Endothelial cell of umbilical vein (primary cell): Measurements from ENCODE around the gene KCTD16. TPM values are rescaled to one million over a fixed set of nuclear protein-coding genes. Genes with fewer than 3 reads are reported as not detected.

Experiments
- BruUV-seq: library from RNA; stranded (reverse); fragments of 400-500 nt; replicated peaks from 2 replicates; lab custom pipeline; 2021; lab: Mats Ljungman, UMichigan
- CTCF ChIA-PET: fragments of 300-600, 350-600 bp; sonication (Branson Sonifier 250); formaldehyde crosslinking; loops from one replicate; lab custom pipeline; 2021; ENCODE audit warnings: antibody characterized with exemption, inconsistent platforms; lab: Charles Lee
- POLR2A ChIA-PET: fragments of 300-600, 350-600 bp; sonication (Branson Sonifier 250); formaldehyde crosslinking; loops from one replicate; lab custom pipeline; 2021; ENCODE audit warnings: antibody characterized with exemption, inconsistent platforms; lab: Charles Lee
- DNase-seq: peaks from one replicate; pipeline ENCODE4 v3.0.0-alpha.2; 2011; ENCODE audit warnings: low read depth, low spot score
- FAIRE-seq: peaks from 2 replicates; lab custom pipeline; 2011; peaks lifted over from hg19 to GRCh38; lab: Jason Lieb, UNC
- H2AFZ ChIP-seq: 2 replicates; pipeline ENCODE4 v1.6.0; 2012; ENCODE audit warnings: low read depth, low read length, control low read depth, inconsistent platforms
- H3K27ac ChIP-seq: 2 replicates; pipeline ENCODE4 v1.5.1; 2011; ENCODE audit warnings: low read depth, mild to moderate bottlenecking, control low read depth, low read length, moderate library complexity; ENCODE audit not compliant: insufficient read depth
- H3K27me3 ChIP-seq, 2 experiments: 2 replicates each; pipeline versions ENCODE4 v1.6.0 to v1.6.1; 2011; ENCODE audit warnings: low read length in 2 of 2, mixed read lengths in 1 of 2; ENCODE audit not compliant: control insufficient read depth in 2 of 2, insufficient read depth in 2 of 2
- H3K36me3 ChIP-seq, 2 experiments: 2 replicates in 1 of 2; 3 replicates in 1 of 2; pipeline ENCODE4 v1.5.1; 2011; ENCODE audit warnings: low read length in 2 of 2, mild to moderate bottlenecking in 1 of 2, moderate library complexity in 1 of 2; ENCODE audit not compliant: control insufficient read depth in 2 of 2, insufficient read depth in 2 of 2; ENCODE audit errors: extremely low read depth in 1 of 2
- H3K4me1 ChIP-seq: 3 replicates; pipeline ENCODE4 v1.5.1; 2011; ENCODE audit warnings: mild to moderate bottlenecking, low read length; ENCODE audit not compliant: control insufficient read depth, insufficient read depth; ENCODE audit errors: extremely low read depth
- H3K4me2 ChIP-seq: 2 replicates; pipeline ENCODE4 v1.6.1; 2011; ENCODE audit warnings: low read length, control low read depth, mixed read lengths; ENCODE audit not compliant: insufficient read depth
- H3K4me3 ChIP-seq, 3 experiments: fragments of 200-600 bp in 1 of 3; sonication (generic), shearing (Covaris generic) in 1 of 3; replicated peaks in 1 of 3; 2 replicates each; pipeline ENCODE4 v1.5.1; 2011 to 2016; ENCODE audit warnings: control low read depth in 3 of 3, low read length in 3 of 3, mild to moderate bottlenecking in 2 of 3, inconsistent platforms in 1 of 3, low read depth in 1 of 3, moderate library complexity in 1 of 3; ENCODE audit not compliant: insufficient read depth in 1 of 3
- H3K79me2 ChIP-seq: 2 replicates; pipeline ENCODE4 v1.6.0; 2012; ENCODE audit warnings: low read length, inconsistent platforms; ENCODE audit not compliant: control insufficient read depth, insufficient read depth
- H3K9ac ChIP-seq: replicated peaks from 2 replicates; pipeline ENCODE3; 2011; ENCODE audit warnings: low read length, control low read depth; ENCODE audit not compliant: insufficient read depth; ENCODE audit errors: extremely low read depth
- H3K9me1 ChIP-seq: replicated peaks from 3 replicates; pipeline ENCODE4 v1.6.0; 2011; ENCODE audit warnings: mild to moderate bottlenecking, low read length; ENCODE audit not compliant: control insufficient read depth, insufficient read depth; ENCODE audit errors: extremely low read depth
- H3K9me3 ChIP-seq: replicated peaks from 2 replicates; pipeline ENCODE4 v1.5.1; 2012; ENCODE audit warnings: low read length, inconsistent platforms; ENCODE audit not compliant: control insufficient read depth, insufficient read depth
- H4K20me1 ChIP-seq: replicated peaks from 2 replicates; pipeline ENCODE3; 2011; ENCODE audit warnings: mild to moderate bottlenecking, low read length; ENCODE audit not compliant: control insufficient read depth, insufficient read depth; ENCODE audit errors: extremely low read depth
- EZH2 ChIP-seq: IDR thresholded peaks from 2 replicates; pipeline ENCODE4 v1.6.1; 2012; ENCODE audit warnings: borderline replicate concordance, low read depth, mild to moderate bottlenecking, moderate library complexity, low read length, inconsistent platforms; ENCODE audit not compliant: severe bottlenecking
- FOS ChIP-seq: IDR thresholded peaks from 2 replicates; pipeline ENCODE4 v1.6.1; 2011; ENCODE audit warnings: mild to moderate bottlenecking, low read length, moderate library complexity, borderline replicate concordance; ENCODE audit not compliant: insufficient read depth
- GATA2 ChIP-seq: IDR thresholded peaks from 2 replicates; pipeline ENCODE4 v1.7.0; 2011; ENCODE audit warnings: low read depth, mild to moderate bottlenecking, moderate library complexity, mixed read lengths, low read length; ENCODE audit not compliant: insufficient read length, insufficient read depth
- JUN ChIP-seq: IDR thresholded peaks from 2 replicates; pipeline ENCODE4 v1.6.1; 2011; ENCODE audit warnings: borderline replicate concordance, low read depth; ENCODE audit not compliant: insufficient read length, insufficient read depth
- MYC ChIP-seq: IDR thresholded peaks from one replicate; pipeline ENCODE4 v1.6.1; 2011; ENCODE audit warnings: mild to moderate bottlenecking, low read depth, low read length
- POLR2A ChIP-seq: IDR thresholded peaks from 2 replicates; pipeline ENCODE4 v1.6.1; 2012; ENCODE audit warnings: low read depth, mild to moderate bottlenecking, control low read depth, low read length
- POLR2AphosphoS5 ChIP-seq: IDR thresholded peaks from 2 replicates; pipeline ENCODE4 v1.6.1; 2012; ENCODE audit warnings: low read depth, mild to moderate bottlenecking, control low read depth, low read length, moderate library complexity; ENCODE audit not compliant: insufficient read depth
- dilution Hi-C: fragments of 300-500 bp; cut with MboI; formaldehyde crosslinking; loops from one replicate; pipeline ENCODE4 v1.15.0; 2019; ENCODE audit warnings: low sequenced_read_pairs; ENCODE audit not compliant: extremely low pct_ligation_motif_present
- intact Hi-C: fragments of 100-400 bp; cut with micrococcal nuclease; formaldehyde crosslinking; loops from one replicate; pipeline ENCODE4 v1.10.0; 2022
- polyA plus RNA-seq, 4 experiments: library from polyadenylated mRNA; depleted of rRNA in 3 of 4; stranded (reverse) in 3 of 4; unstranded in 1 of 4; fragments of >200 nt; gene quantifications; 2 replicates each; pipeline versions ENCODE4 v1.2.1 to v1.2.3, GENCODE V29; 2011 to 2012; ENCODE audit warnings: missing spikeins in 1 of 4
- total RNA-seq: library from RNA; stranded (reverse); gene quantifications from 2 replicates; pipeline ENCODE4 v1.2.3, GENCODE V29; 2021
- TF ChIP-seq, protein P1 (sequence below): IDR thresholded peaks from 2 replicates; pipeline ENCODE4 v1.6.1; 2011; ENCODE audit not compliant: insufficient read depth, insufficient read length
- TF ChIP-seq, protein P2 (sequence below), 2 donors: IDR thresholded peaks; 1 replicate in 1 of 2; 2 replicates in 1 of 2; pipeline ENCODE4 v1.5.1; 2011; ENCODE audit warnings: low read length in 2 of 2, mild to moderate bottlenecking in 2 of 2, moderate library complexity in 2 of 2, control low read depth in 1 of 2, inconsistent platforms in 1 of 2, low read depth in 1 of 2; ENCODE audit not compliant: insufficient read depth in 1 of 2; ENCODE audit errors: extremely low read depth in 1 of 2

KCTD16 gene
- total and polyA plus RNA-seq, 2 donors (not counting 3 experiments of a cell fraction or from before 2014, with no cell fraction given): 0.21 to 0.49 TPM

DNA sequence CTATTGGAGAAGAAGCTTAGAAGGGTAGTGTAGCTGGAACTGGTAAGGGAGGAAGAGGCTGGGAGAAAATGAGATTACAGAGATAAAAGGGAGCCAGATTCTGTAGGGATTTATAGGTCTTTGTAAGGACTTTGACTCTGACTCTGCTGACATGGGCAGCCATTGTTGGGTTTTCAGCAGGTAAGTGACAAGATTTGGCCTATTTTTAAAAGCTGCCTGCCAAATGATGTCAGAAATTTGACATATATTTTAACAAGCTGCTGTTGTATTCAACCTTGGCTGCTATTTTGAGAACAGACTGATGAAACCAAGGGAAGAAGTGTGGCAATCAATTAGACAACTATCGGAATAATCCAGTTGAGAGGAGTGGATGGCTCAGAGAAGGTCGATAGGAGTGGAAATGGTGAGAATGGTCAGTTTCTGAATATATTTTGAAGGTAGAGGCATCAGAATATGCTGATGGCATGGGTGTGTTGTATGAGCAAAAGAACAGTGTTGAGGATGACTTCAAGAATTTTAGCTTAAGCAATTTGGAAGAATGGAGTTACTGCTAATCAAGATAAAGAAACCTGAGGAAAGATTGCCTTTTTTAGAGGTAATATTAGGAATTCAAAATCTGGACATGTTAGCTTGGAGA, 56.8 kb downstream of the KCTD16 start:
- ChIA-PET CTCF (no interaction called here), POLR2A (interaction anchor here (0.6 kb wide), 1 partner anchor 1585 kb away, joined by 4 read pairs; no protein-coding TSS in a partner anchor)
- Histone ChIP-seq H3K4me3 (no peak overlapping the region), H3K4me1 (no peaks in the 10 kb centered on the region), H3K27me3 (no peaks in the 10 kb centered on the region), H3K79me2 (no peaks in the 10 kb centered on the region), H3K27ac (no peak overlapping the region), H3K9ac (no peak overlapping the region), H3K36me3 (no peaks in the 10 kb centered on the region), H2AFZ (no peak overlapping the region), H3K4me2 (no peak overlapping the region), H3K9me1 (no peaks in the 10 kb centered on the region), H3K9me3 (no peaks in the 10 kb centered on the region), H4K20me1 (no peaks in the 10 kb centered on the region)
- no peak for DNase-seq
- BruUV-seq: no TSS peak
- FAIRE-seq: no peak
- dilution Hi-C loops (no loop called here), intact Hi-C loops (no loop called here)
- TF ChIP-seq JUN: no peak
- no peak for TF ChIP-seq POLR2AphosphoS5
- no peak for TF ChIP-seq FOS
- TF ChIP-seq EZH2: no peak
- TF ChIP-seq GATA2: no peak
- no peak for TF ChIP-seq POLR2A
- TF ChIP-seq, protein P1, sequence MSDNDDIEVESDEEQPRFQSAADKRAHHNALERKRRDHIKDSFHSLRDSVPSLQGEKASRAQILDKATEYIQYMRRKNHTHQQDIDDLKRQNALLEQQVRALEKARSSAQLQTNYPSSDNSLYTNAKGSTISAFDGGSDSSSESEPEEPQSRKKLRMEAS: no peak
- no peak for TF ChIP-seq MYC
- TF ChIP-seq, protein P2, sequence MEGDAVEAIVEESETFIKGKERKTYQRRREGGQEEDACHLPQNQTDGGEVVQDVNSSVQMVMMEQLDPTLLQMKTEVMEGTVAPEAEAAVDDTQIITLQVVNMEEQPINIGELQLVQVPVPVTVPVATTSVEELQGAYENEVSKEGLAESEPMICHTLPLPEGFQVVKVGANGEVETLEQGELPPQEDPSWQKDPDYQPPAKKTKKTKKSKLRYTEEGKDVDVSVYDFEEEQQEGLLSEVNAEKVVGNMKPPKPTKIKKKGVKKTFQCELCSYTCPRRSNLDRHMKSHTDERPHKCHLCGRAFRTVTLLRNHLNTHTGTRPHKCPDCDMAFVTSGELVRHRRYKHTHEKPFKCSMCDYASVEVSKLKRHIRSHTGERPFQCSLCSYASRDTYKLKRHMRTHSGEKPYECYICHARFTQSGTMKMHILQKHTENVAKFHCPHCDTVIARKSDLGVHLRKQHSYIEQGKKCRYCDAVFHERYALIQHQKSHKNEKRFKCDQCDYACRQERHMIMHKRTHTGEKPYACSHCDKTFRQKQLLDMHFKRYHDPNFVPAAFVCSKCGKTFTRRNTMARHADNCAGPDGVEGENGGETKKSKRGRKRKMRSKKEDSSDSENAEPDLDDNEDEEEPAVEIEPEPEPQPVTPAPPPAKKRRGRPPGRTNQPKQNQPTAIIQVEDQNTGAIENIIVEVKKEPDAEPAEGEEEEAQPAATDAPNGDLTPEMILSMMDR (IDR thresholded peaks at IDR 0.05; ENCODE audit: extremely low read depth in 1 of 2, insufficient read depth in 1 of 2, low read depth in 1 of 2, low read length in 2 of 2): no peak
